ENCODE data around the gene KCNQ1.

DNA sequence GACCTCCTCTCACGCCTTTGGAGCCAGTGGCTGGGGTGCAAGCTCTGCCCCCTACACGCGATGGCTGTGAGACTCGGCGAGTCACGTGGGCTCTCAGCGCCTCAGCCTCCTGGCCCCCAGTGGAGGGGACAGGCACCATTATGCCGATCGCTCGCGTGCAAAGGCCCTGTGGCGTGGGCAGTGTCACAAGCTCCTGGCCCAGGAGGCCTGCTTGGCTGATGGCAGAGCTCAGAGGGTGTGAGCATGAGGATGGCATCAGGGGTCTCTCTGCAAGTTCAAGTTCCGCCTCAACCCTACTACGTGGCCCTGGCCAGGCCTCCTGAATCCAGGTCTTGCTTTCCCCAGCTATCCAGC, 345.7 kb downstream of the KCNQ1 start:
- TF ChIP-seq POLR2A (IDR thresholded peaks at IDR 0.05): no peak
- TF ChIP-seq, protein P1, sequence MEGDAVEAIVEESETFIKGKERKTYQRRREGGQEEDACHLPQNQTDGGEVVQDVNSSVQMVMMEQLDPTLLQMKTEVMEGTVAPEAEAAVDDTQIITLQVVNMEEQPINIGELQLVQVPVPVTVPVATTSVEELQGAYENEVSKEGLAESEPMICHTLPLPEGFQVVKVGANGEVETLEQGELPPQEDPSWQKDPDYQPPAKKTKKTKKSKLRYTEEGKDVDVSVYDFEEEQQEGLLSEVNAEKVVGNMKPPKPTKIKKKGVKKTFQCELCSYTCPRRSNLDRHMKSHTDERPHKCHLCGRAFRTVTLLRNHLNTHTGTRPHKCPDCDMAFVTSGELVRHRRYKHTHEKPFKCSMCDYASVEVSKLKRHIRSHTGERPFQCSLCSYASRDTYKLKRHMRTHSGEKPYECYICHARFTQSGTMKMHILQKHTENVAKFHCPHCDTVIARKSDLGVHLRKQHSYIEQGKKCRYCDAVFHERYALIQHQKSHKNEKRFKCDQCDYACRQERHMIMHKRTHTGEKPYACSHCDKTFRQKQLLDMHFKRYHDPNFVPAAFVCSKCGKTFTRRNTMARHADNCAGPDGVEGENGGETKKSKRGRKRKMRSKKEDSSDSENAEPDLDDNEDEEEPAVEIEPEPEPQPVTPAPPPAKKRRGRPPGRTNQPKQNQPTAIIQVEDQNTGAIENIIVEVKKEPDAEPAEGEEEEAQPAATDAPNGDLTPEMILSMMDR (IDR thresholded peaks at IDR 0.05): no peak

Data from adrenal gland (tissue), 5 donors.